ENCODE data around the gene DQX1. TPM values are rescaled to one million over a fixed set of nuclear protein-coding genes. Genes with fewer than 3 reads are reported as not detected.

DQX1 gene
- total and polyA plus RNA-seq, 2 experiments from 2014 or later = 0.32 to 0.52 TPM

- TF ChIP-seq CREB1 (CRISPR knock-in tag; IDR thresholded peaks at IDR 0.05; ENCODE audit: low read depth) (no peak), STAT1 (IDR thresholded peaks at IDR 0.05; ENCODE audit: unreplicated experiment) (no peak)
Observed at GRCh38 chr2:74500578-74500946, 25.5 kb downstream of the DQX1 start (continued).

DNA sequence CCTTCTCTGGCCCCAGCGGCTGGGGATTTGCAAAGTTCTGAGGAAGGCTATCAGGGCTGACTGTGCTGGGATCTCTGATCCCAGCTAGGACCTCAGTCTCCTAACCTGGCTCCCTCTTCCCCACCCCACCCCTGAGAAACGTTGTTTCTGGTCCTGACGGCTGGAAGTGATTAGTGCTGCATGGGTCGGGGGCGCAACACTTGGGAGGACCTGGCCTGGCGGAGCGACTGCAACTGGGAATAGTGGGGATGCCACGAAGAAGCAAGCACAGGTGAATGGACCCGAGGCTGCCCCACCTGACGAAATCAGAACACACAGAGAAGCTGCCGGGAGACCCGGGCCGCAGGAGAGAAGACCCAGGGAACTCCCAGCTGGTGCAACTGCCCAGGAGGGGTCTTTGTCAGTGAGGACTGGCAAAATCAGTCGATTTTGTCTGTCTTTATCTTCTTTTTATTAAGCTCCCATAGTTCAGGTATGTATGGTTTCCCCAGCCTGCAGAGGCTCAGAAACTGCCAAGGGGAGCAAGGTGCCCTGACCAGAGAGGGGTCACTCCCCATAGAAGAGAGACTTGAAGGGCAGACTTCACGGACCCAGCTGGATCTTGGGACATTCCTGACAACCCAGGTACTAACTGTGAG lies 26.0 kb downstream of the DQX1 start:
- peak overlapping the region; percentile 77 for H3K4me3 Mint-ChIP-seq

More for the DNA sequence above, 26.0 kb downstream of the DQX1 start:
- Histone ChIP-seq H3F3A (replicated peaks; ENCODE audit: low read depth) (peaks cover 48% of the 10 kb centered on the region), H3K36me3 (ENCODE audit: insufficient read depth) (peaks cover under 1% of the 10 kb centered on the region; the same call in 1 of the 2 replicates), H3K4me3 (peak overlapping the region; percentile 69), H3K9me2 (ENCODE audit: insufficient read depth) (no peaks in the 10 kb centered on the region), H2AFZ (peak overlapping the region; percentile 98), H3K27me3 (ENCODE audit: insufficient read depth) (peaks cover 100% of the 10 kb centered on the region), H3K79me2 (replicated peaks; ENCODE audit: insufficient read depth) (no peaks in the 10 kb centered on the region), H4K20me1 (replicated peaks; ENCODE audit: insufficient read depth) (peaks cover 11% of the 10 kb centered on the region), H3K4me2 (peak overlapping the region; percentile 95), H3K27ac (ENCODE audit: low read depth) (no peak overlapping the region), H3K4me1 (ENCODE audit: insufficient read depth) (peaks cover 51% of the 10 kb centered on the region)
- Mint-ChIP-seq H3K36me3 (ENCODE audit: low read depth) (peaks cover 11% of the 10 kb centered on the region), H3K27me3 (ENCODE audit: insufficient read depth, low read depth, poor library complexity) (peaks cover 100% of the 10 kb centered on the region), H3K9me3 (no peaks in the 10 kb centered on the region), H3K27ac (no peak overlapping the region), H3K4me1 (peaks cover 54% of the 10 kb centered on the region)
- ATAC-seq (no peak), DNase-seq (ENCODE audit: low spot score) (peak; percentile 25)
- TF ChIP-seq STAT1 (IDR thresholded peaks at IDR 0.05; ENCODE audit: unreplicated experiment) = no peak
- TF ChIP-seq NANOG (IDR thresholded peaks at IDR 0.05; ENCODE audit: borderline replicate concordance) = no peak
- TF ChIP-seq EZH2phosphoT487 (IDR thresholded peaks at IDR 0.05; ENCODE audit: unreplicated experiment) = no peak
- TF ChIP-seq CREB1 (CRISPR knock-in tag; IDR thresholded peaks at IDR 0.05; ENCODE audit: low read depth) = no peak
- TF ChIP-seq, protein P1, sequence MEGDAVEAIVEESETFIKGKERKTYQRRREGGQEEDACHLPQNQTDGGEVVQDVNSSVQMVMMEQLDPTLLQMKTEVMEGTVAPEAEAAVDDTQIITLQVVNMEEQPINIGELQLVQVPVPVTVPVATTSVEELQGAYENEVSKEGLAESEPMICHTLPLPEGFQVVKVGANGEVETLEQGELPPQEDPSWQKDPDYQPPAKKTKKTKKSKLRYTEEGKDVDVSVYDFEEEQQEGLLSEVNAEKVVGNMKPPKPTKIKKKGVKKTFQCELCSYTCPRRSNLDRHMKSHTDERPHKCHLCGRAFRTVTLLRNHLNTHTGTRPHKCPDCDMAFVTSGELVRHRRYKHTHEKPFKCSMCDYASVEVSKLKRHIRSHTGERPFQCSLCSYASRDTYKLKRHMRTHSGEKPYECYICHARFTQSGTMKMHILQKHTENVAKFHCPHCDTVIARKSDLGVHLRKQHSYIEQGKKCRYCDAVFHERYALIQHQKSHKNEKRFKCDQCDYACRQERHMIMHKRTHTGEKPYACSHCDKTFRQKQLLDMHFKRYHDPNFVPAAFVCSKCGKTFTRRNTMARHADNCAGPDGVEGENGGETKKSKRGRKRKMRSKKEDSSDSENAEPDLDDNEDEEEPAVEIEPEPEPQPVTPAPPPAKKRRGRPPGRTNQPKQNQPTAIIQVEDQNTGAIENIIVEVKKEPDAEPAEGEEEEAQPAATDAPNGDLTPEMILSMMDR (conservative IDR thresholded peaks at IDR 0.05; ENCODE audit: low read depth in 2 of 2) = no peak
- peak; percentile 97 for TF ChIP-seq EZH2 (IDR thresholded peaks at IDR 0.05; ENCODE audit: low read depth, unreplicated experiment)
- no peak for TF ChIP-seq ZNF462 (CRISPR knock-in tag; IDR thresholded peaks at IDR 0.05)

All from GM23338 (cell line).